Amygdala (tissue), 56 donors: ENCODE results near the gene ACOT7.
A peak's percentile ranks its signal among the peaks of the same experiment; 100 is the strongest.

Experiments used
- DNase-seq, 56 donors: peaks; one replicate each; lab custom pipeline; 2025; lab: John Stamatoyannopoulos, UW

ACOT7 gene

GRCh38 chr1:6348511-6349191 is 44.9 kb downstream of the ACOT7 start:
- no peak for DNase-seq

DNA sequence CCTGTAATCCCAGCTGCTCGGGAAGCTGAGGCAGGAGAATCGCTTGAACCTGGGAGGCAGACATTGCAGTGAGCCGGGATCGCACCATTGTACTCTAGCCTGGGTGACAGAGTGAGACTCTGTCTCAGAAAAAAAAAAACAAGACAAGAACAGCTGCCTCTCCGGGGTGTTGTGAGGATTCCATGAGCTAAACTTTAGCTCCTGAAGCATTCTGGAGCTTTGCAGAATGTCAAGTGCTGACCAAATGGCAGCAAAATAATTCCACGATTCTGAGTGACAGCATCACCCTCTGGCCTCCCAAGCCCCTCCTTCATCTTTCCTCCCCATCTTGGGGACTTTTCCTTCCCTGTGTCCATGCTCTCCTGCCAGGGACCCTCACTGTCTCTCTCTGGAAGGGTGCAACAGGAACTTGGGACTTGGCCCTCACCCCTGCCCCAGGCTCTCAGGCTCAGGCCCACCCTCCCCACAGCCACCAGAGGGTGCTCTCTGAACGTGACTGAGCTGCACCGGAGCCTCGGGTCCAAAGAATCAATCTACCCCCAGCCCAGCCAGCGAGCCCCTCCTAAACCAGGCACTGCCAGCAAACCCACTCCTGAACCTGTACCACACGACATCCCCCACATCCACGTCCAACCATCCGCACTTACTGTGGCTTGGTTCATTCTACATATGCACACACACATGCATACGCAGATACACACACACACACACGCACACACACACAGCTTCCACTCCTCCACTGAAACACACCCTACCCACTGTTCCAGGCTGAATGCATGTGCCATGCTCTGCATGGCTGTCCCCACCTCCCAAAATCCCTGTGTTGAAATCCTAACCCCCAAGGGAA is 45.7 kb downstream of the ACOT7 start:
- peak in 1 of 56 donors; percentile 38 for DNase-seq

DNA sequence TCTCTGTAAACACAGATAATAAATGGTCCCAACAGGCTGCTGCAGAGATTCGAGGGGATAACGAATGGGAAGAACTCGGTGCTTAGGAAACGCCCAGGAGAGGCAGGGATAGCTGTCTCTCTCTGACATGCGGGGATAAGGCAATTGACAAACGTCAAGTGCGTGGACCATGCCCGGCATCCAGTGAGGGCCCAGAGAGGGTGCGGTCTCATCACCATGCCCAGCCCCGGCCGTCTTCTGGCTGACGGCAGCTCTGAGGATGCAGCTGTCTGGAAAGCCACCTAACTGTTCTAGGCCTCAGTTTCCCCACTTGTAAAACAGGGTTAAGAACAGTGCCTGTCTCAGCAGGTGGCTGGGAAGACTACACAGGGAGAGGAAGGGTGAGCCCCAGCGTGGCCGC is 48.1 kb downstream of the ACOT7 start:
- DNase-seq, result no peak

DNA sequence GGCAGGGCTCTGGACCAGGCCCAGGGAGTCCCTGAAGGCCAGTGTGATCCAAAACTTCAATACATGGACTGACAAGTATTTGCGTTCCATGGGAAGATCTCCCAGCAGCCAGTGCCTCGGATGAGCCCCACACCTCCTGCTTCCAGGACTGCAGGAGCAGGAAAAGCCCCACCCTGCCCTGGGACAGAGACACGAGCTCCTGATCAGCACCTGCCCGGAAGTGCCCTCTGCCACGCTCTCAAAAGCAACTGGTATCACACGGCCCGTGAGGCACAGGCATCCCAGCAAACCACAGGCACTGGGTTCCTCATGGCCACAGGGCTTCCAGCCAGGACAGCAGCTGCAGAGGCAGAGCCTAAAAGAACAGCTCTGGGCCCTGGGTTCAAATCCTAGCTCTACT is 48.6 kb downstream of the ACOT7 start:
- no peak for DNase-seq

DNA sequence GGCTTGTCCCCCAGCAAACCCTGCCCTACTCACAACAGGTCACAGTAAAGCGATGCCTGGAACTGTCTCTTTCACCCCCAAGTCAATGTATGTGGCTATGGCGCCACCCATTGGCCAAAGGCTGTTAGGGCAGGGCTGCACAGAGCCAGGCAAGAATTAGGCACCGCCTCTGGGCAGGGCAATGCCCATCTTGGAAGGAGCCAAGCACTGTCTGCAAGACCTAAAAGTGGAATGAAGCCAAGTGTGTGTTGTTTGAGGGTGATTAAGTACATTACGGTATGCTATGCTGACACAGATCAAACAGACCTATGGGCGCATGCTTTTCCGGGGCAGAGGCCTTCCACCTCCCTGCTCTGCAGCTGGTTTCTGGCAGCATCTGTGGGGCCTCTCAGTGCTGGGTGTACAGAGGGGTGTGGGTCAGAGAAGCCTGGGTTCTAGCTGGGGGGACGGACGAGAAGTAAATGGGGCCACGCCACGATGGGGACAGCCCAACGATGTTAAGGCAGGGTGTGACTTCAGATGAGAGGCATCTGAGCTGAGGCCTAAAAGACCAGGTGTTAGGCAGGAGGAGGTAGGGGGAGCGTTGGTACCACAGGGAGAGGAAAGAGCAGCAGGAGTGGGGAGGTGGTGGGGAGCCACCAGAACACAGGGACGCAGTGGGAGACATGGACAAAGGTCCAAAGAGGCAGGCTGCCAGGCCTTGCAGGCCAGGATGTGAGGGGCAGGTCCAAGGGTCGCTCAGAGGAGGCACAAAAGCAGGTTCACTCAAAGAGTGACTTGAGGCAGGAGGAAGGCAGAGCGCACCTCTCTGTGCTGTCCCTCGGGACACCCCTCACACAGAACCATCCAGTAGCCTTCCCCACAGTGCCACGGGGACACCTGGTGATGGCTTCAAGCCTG is 49.8 kb downstream of the ACOT7 start:
- peak in 26 of 56 donors; percentile 11 to 64 (median 32) for DNase-seq

DNA sequence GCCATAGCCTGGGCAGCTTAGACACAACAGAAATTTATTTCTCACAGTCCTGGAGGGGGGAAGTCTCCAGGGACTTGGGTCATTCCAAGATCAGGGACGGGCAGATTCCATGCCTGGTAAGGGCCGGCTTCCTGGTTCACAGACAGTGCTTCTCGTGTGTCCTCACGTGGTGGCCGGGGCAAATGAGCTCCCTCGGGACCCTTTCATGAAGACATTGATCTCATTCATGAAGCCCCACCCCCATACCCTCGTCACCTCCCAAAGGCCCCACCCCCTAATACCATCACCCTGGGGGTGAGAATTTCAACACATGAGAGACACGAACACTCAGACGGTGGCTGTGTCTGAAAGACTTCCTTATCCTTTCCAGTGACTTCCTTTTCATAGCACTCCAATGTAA is 51.5 kb downstream of the ACOT7 start:
- DNase-seq, result no peak

GRCh38 chr1:6338695-6339094 is 54.9 kb downstream of the ACOT7 start:
- peak in 5 of 56 donors; percentile 11 to 36 (median 20) for DNase-seq

- DNase-seq, result no peak
Observed at GRCh38 chr1:6336776-6337622, 56.6 kb downstream of the ACOT7 start.

DNA sequence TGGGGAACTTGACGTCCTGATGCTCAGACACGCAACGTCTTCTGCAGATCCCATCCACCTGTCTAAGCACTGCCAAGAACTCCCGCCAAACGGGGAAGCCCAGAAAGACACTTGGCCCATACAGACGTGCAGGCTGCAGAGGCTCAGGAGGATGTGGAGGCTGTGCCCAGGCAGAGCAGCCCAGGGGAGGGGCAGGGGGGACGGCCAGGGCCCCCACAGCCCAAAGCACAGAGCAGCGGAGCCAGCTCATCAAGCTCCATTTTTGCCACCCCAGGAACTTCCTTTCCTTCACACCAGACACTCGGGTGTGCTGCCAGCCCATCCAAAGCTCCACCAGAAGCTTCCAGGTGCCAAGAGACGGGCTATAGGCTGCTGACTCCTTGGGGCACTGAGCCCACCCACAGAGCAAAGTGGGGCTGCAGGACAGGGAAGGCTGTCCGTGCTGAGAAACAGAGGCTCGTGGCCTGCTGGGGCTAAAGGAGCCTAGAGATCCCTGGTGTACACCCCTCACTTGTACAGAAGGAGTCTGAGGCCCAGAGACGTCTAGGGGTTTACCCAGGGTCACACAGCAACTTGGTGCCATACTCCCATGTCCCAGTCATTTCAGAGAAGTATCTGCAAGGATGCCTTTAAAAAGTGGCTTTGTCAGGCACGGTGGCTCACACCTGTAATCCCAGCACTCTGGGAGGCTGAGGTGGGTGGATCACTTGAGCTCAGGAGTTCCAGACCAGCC is 59.1 kb downstream of the ACOT7 start:
- DNase-seq, result no peak

- no peak for DNase-seq
Observed at GRCh38 chr1:6332821-6333220, 60.7 kb downstream of the ACOT7 start.

GRCh38 chr1:6331543-6332273 is 61.9 kb downstream of the ACOT7 start:
- peak in 2 of 56 donors; percentile 10 to 12 for DNase-seq

DNA sequence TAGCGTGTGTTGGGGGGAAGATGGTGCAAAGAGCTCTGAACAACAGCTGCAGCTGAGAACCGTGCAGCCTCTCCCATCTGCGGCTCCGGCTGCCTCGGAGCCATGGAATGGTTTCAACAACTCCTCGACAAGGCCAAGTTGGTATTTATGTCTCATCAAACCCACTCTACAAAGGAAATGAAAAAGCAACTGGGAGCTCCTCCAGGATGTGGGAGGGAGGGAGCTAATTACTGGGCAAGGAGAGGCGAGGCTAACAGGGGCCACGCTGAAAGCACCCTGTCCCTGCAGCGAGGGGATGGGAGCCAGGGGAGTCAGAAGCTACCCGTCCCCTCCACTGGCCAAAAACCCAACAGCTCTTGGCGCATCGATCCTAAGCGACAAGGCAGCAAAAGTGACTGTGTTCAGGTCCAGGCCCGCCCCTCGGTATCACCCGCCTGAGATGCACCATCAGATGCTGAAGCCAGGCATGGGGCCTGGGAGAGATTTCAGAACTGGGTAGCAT is 63.1 kb downstream of the ACOT7 start:
- peak in 48 of 56 donors; percentile 8 to 78 (median 52) for DNase-seq

DNA sequence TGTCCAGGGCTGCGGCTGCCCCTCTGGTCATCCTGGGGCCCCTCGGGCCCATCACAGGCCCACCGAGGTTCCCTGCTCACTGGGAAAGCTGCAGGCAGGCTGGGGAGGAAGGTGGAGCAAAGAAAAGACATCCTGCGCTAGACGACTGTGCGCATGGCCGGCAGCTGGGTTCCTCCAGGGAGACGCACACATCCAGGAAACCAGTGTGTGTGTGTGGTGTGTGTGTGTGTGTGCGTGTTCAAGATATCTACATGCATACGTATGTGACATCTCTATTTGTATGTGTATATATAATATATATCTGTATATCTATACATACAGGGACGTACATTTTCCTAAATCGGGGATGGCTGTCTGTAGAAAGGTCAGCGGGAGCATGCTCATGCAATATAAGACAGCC is 63.7 kb downstream of the ACOT7 start:
- peak in 3 of 56 donors; percentile 37 to 47 (median 46) for DNase-seq

- DNase-seq, result peak in 14 of 56 donors; percentile 8 to 46 (median 27)
Observed at GRCh38 chr1:6329396-6329795, 64.2 kb downstream of the ACOT7 start.

- DNase-seq, result no peak
Observed at GRCh38 chr1:6328696-6329095, 64.9 kb downstream of the ACOT7 start.

DNA sequence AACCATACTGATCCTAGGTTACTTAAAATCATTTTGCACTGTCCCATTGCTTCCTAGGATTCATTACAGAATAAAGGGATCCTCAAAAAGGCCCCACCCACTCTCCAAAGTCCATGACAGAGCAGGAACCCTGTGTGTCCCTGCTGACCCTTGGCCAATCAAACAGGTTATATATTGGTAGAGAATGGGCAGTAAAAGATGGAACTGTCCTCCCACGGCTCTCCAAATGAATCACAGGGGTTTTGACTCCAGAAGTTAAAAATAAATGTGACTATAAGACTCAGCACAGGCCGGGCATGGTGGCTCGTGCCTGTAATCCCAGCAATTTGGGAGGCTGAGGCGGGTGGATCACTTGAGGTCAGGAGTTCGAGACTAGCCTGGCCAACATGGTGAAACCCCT is 65.5 kb downstream of the ACOT7 start:
- DNase-seq, result no peak

DNA sequence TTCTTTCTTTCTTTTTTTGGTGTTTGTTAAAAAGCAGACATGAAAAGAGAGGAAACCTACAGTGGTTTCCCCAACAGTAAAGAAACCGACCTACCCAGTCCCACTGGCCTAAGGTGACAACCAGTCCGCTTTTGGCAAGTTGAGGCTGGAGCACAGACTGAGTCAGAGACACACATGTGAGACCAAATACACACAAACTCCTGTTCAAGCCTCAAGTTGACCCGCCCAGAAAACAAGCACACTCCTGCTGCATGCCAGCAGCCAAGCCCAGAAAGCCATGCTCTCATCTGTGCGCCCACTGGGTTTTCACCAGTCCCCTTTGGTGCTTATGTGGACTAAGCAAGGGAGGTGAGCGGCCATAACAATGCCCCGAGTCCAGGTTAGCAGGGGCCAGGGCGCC is 68.1 kb downstream of the ACOT7 start:
- no peak for DNase-seq

- DNase-seq, result no peak
Observed at GRCh38 chr1:6322161-6322560, 71.4 kb downstream of the ACOT7 start.
